Measurements from ENCODE around the gene PTPN2.

The PTPN2 gene

DNA sequence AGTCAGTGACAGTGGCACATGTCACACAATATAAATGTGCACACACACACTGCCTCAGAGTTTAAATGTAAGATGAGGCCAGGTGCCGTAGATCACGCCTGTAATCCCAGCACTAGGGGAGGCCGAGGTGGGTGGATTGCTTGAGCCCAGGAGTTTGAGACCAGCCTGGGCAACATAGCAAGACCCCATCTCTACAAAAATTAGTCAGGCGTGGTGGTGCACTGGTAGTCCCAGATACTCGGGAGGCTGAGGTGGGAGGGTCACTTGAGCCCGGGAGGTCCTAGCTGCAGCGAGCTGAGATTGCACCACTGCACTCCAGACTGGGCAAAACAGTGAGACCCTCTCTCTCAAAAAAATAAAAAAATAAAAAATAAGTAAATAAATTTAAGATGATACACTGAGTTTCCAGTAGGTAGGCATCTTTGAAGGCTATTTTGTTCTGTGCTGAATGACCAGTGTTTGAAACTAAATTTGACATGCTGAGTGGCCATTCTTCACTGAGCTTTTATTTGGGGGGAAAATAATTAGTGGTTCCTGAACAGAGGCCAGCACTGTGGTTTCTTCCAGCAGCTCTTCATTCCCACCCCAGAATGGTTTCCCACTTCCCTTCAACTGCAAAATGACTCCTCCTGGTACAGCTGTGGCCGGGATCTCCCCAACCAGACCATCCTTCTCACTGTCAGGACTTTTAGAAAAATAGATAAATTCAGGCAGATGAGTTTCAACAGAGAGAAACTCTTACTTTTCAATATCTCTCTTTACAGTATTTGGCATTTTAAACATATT is 136.3 kb downstream of the PTPN2 start:
- ATAC-seq = no peak
- TF ChIP-seq, protein P1, sequence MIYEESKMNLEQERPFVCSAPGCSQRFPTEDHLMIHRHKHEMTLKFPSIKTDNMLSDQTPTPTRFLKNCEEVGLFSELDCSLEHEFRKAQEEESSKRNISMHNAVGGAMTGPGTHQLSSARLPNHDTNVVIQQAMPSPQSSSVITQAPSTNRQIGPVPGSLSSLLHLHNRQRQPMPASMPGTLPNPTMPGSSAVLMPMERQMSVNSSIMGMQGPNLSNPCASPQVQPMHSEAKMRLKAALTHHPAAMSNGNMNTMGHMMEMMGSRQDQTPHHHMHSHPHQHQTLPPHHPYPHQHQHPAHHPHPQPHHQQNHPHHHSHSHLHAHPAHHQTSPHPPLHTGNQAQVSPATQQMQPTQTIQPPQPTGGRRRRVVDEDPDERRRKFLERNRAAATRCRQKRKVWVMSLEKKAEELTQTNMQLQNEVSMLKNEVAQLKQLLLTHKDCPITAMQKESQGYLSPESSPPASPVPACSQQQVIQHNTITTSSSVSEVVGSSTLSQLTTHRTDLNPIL (CRISPR knock-in tag; IDR thresholded peaks at IDR 0.05; ENCODE audit: low read depth) = no peak
- TF ChIP-seq ZNF8 (CRISPR knock-in tag; IDR thresholded peaks at IDR 0.05) (no peak), TOX (CRISPR knock-in tag; IDR thresholded peaks at IDR 0.05; ENCODE audit: borderline replicate concordance) (no peak), CSRNP3 (CRISPR knock-in tag; IDR thresholded peaks at IDR 0.05) (no peak), GLIS3 (CRISPR knock-in tag; IDR thresholded peaks at IDR 0.05) (no peak), ZNF70 (CRISPR knock-in tag; IDR thresholded peaks at IDR 0.05) (no peak), ZNF565 (CRISPR knock-in tag; conservative IDR thresholded peaks at IDR 0.05; ENCODE audit: low read depth) (no peak), ESRRG (CRISPR knock-in tag; IDR thresholded peaks at IDR 0.05) (no peak), RARB (CRISPR knock-in tag; IDR thresholded peaks at IDR 0.05) (no peak), PATZ1 (CRISPR knock-in tag; IDR thresholded peaks at IDR 0.05; ENCODE audit: borderline replicate concordance) (no peak), ZFP3 (CRISPR knock-in tag; IDR thresholded peaks at IDR 0.05) (no peak), ZFP30 (CRISPR knock-in tag; IDR thresholded peaks at IDR 0.05) (no peak)

- no peak for ATAC-seq
- TF ChIP-seq BACH2 (CRISPR knock-in tag; IDR thresholded peaks at IDR 0.05; ENCODE audit: borderline replicate concordance) (no peak), ZNF70 (CRISPR knock-in tag; IDR thresholded peaks at IDR 0.05) (no peak), ARNTL (CRISPR knock-in tag; IDR thresholded peaks at IDR 0.05; ENCODE audit: borderline replicate concordance, low read depth) (no peak), RARB (CRISPR knock-in tag; IDR thresholded peaks at IDR 0.05) (no peak), ZNF8 (CRISPR knock-in tag; IDR thresholded peaks at IDR 0.05) (no peak), TCF4 (CRISPR knock-in tag; IDR thresholded peaks at IDR 0.05; ENCODE audit: borderline replicate concordance) (no peak), ESRRG (CRISPR knock-in tag; IDR thresholded peaks at IDR 0.05) (no peak), CSDC2 (CRISPR knock-in tag; IDR thresholded peaks at IDR 0.05) (no peak), ZFP30 (CRISPR knock-in tag; IDR thresholded peaks at IDR 0.05) (no peak), ZFP3 (CRISPR knock-in tag; IDR thresholded peaks at IDR 0.05) (no peak), PATZ1 (CRISPR knock-in tag; IDR thresholded peaks at IDR 0.05; ENCODE audit: borderline replicate concordance) (no peak), GLIS3 (CRISPR knock-in tag; IDR thresholded peaks at IDR 0.05) (no peak), PPARA (CRISPR knock-in tag; IDR thresholded peaks at IDR 0.05; ENCODE audit: borderline replicate concordance) (no peak), OSR1 (CRISPR knock-in tag; IDR thresholded peaks at IDR 0.05) (no peak)
- TF ChIP-seq, protein P1 (CRISPR knock-in tag; IDR thresholded peaks at IDR 0.05; ENCODE audit: low read depth) = no peak
Measured at GRCh38 chr18:12745095-12745795, 138.8 kb downstream of the PTPN2 start.

DNA sequence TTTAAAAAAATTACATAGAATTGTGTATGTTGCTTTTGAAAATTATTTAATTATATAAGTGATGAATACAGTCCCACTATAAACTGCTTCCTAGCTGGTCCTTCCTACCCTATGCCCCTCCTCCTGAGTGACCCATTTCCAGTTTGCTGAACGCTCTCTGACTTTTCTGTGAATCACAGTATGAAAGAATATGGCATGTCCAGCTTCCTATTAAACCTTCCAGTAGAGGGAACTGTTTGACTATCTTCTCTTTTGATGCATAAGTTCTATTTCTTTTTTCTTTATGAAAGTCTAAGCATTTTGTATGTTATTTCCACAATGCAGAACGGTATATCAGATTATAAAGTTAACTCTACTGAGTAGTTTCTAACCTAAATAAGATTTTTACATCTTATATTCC is 139.9 kb downstream of the PTPN2 start:
- TF ChIP-seq ESRRG (CRISPR knock-in tag; IDR thresholded peaks at IDR 0.05) = no peak
- peak; percentile 95 for ATAC-seq

DNA sequence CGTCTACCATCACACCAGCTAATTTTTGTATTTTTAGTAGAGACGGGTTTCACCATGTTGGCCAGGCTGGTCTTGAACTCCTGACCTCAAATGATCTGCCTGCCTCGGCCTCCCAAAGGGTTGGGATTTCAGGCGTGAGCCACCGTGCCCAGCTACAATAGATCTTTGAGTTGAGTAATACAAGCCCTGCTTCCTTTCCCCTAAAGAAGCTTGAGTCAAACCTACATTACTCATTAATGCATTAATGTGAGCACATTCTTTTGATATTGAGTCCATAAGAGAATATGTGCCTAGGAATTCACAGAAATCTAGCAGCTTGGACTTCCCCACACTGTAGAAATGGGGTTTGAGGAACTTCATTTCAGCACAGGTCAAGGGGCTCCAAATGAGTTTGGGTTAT is 141.6 kb downstream of the PTPN2 start:
- no peak for TF ChIP-seq ISL1 (CRISPR knock-in tag; IDR thresholded peaks at IDR 0.05)
- TF ChIP-seq RARB (CRISPR knock-in tag; IDR thresholded peaks at IDR 0.05) = no peak
- TF ChIP-seq ARNTL (CRISPR knock-in tag; IDR thresholded peaks at IDR 0.05; ENCODE audit: borderline replicate concordance, low read depth) = no peak
- no peak for TF ChIP-seq ZNF8 (CRISPR knock-in tag; IDR thresholded peaks at IDR 0.05)
- no peak for TF ChIP-seq PATZ1 (CRISPR knock-in tag; IDR thresholded peaks at IDR 0.05; ENCODE audit: borderline replicate concordance)
- TF ChIP-seq TOX (CRISPR knock-in tag; IDR thresholded peaks at IDR 0.05; ENCODE audit: borderline replicate concordance) = no peak
- no peak for TF ChIP-seq ESRRG (CRISPR knock-in tag; IDR thresholded peaks at IDR 0.05)
- TF ChIP-seq ZFP3 (CRISPR knock-in tag; IDR thresholded peaks at IDR 0.05) = no peak
- TF ChIP-seq, protein P2, sequence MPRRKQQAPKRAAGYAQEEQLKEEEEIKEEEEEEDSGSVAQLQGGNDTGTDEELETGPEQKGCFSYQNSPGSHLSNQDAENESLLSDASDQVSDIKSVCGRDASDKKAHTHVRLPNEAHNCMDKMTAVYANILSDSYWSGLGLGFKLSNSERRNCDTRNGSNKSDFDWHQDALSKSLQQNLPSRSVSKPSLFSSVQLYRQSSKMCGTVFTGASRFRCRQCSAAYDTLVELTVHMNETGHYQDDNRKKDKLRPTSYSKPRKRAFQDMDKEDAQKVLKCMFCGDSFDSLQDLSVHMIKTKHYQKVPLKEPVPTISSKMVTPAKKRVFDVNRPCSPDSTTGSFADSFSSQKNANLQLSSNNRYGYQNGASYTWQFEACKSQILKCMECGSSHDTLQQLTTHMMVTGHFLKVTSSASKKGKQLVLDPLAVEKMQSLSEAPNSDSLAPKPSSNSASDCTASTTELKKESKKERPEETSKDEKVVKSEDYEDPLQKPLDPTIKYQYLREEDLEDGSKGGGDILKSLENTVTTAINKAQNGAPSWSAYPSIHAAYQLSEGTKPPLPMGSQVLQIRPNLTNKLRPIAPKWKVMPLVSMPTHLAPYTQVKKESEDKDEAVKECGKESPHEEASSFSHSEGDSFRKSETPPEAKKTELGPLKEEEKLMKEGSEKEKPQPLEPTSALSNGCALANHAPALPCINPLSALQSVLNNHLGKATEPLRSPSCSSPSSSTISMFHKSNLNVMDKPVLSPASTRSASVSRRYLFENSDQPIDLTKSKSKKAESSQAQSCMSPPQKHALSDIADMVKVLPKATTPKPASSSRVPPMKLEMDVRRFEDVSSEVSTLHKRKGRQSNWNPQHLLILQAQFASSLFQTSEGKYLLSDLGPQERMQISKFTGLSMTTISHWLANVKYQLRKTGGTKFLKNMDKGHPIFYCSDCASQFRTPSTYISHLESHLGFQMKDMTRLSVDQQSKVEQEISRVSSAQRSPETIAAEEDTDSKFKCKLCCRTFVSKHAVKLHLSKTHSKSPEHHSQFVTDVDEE (CRISPR knock-in tag; IDR thresholded peaks at IDR 0.05) = no peak
- peak; percentile 51; the same call in 2 of the 3 replicates for ATAC-seq
